HG03108 (cell line): Measurements from ENCODE around the gene KCNC4.

Experiments used
- ATAC-seq: cut with Tn5 transposase; IDR thresholded peaks from one replicate; pipeline ENCODE4 v1.9.1; 2021; ENCODE audit warnings: moderate library complexity; ENCODE audit not compliant: unreplicated experiment

The KCNC4 gene

DNA sequence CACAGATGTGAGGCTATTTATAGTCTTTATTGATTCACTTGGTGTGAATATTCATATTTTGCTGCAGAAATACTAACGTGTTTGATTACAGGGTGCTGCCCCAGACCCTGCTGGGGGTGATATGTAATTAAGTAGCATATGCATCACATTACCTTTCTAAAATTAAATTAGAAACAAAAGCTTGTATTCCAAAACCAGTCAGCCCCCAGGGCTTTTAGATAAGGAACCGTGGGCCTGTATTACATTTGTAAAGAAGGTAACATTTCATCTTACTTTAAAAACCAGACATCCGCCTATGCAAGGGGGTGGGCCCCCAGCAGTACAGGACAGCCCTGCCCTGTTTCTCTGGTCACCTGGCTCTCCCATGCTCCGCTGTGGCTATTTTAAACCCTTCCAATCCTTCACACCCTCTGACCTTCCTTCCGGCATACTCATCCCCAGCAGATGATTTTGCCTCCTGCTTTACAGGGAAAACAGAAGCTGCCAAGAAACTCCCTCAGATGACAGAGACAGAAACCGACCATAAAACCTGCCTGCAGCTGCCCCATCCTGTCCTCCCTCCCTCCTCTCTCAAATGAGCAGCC is 22.0 kb upstream of the KCNC4 start:
- ATAC-seq, result no peak

DNA sequence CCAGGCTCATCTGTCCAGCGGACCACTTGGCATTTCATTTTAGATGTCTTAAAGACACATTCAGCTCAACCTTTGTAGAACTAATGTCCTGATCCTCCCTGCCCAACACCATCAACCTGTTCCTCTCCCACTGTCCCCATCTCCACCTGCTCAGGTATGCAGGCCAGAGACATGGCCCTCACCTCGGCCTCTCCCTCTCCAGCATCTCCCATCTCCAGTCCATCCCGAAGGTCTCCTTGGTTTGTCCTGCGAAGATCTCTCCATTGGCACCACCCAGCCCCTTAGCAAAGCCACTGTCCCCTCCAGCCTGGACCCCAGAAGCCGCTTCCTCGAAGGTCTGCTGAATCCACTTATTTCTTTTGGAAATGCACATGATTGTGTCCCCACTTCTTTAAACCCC is 20.9 kb upstream of the KCNC4 start:
- ATAC-seq, result no peak

DNA sequence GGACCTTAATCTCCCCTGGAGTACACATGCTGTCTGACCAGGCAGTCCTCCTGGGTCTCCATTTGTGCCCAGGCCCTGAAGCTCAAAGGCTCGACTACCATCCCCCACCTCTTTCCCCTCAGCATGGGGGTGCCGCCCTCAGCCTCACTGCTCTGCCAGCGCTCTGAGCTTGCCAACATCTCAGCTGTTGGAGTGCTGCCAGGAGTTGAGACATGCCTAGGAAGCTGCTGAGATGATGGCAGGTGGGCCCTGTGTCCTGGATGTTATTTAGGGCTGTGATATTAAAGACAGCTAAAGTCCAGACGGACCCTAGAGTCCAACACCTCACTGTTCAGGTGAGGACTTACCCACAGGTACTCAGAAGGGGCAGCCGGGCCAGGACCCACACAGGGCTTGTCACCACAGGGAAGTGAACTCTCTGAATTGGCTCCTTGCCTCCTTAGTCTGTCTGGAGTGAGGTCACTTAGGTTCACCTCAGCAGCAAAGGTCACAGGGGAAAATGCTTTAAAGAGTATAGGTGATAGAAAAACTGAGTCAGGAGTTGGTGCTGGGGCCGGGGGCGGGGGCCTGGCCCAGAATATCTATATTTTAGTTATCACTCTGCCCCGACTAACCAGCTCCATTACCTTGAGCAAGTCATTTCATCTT is 19.7 kb upstream of the KCNC4 start:
- no peak for ATAC-seq

DNA sequence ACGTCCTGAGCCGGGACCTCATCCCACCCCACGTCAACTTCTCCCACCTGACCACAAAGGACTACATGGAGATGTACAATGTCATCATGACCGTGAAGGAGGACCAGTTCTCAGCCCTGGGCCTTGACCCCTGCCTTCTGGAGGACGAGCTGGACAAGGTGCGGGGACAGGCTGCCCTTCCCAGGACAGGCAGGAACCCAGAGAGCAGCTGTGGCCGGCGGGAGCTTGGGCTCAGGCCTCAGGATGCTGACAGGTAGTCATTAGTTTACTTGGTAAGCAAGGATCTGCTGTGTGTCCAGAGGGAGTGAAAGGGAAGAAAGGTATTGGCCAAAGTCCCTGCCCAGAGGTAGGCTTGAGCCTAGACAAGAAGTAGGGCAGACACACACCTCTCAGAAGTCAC is 17.6 kb upstream of the KCNC4 start:
- no peak for ATAC-seq

DNA sequence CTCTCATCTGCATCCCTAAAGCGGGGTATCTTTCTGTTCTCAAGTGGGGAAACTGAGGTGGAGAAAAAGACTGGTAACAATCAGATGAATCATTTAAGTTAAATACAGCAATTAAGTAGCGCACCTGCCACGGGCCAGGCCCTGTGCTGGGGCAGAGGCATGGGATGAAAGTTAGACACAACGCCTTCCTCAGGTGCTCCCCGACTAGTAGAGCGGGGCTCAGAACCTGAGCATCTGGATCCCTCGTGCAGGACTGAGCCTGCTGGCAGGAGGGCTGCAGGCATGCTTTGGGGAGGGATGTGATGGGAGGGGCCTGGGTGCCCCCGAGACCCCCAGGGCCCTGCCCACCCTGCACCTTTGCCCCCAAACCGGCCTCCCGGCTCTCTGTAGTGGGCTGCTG is 14.9 kb upstream of the KCNC4 start:
- ATAC-seq, result no peak

DNA sequence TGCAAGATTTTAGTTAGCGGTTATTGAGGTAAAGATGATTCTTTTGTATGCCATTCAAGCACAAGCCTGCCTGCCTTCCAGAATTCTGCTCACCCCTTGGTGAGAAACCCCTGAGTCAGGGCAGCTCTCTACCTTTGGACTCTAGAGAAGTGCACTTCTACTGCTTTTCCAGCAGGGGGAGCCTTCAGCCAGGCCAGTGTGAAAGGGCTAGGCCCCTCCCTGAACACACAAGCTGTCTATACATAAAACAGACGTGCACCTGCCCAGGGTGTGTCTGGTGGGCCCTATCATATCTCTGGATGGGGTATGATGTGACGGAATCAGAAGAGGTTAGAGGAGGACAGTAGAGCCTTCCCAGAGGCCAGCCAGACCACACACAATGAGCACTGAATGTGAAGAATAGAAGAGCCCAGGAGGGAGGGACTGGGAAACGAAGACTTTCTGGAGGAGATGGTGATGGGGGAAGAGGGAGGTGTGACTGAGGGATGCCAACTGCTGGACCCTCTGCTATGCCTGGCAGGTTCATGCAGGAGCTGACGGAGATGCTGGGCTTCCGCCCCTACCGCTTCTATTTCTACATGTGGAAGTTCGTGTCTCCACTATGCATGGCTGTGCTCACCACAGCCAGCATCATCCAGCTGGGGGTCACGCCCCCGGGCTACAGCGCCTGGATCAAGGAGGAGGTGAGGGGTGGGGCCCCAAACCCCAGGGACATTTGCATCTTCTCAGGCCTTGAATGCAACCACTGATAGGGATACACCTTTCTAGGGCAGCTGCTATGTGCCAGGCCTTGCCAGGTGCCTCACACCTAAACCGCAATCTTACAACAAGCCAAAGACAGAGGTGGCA is 13.0 kb upstream of the KCNC4 start:
- no peak for ATAC-seq

DNA sequence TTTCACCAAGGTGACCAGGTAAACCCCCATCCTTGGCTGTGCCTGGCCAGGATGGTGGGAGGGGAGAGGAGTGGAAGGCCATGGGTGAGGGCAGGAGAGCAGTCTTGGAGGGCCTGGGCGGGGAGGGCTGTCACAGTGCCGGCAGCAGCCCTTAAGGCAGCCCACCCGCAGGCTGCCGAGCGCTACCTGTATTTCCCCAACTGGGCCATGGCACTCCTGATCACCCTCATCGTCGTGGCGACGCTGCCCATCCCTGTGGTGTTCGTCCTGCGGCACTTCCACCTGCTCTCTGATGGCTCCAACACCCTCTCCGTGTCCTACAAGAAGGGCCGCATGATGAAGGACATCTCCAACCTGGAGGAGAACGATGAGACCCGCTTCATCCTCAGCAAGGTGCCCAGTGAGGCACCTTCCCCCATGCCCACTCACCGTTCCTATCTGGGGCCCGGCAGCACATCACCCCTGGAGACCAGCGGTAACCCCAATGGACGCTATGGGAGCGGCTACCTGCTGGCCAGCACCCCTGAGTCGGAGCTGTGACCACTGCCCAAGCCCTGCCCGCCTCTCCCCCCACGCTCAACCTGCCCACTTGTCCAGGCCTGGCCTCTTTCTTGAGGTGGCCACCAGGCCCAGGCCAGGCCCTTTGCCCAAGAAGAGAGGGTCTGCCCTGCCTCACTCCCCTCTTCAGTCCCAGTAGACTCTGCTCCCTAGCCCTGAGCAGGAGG is 12.0 kb upstream of the KCNC4 start:
- no peak for ATAC-seq

GRCh38 chr1:110198746-110199145 is 11.4 kb upstream of the KCNC4 start:
- no peak for ATAC-seq

GRCh38 chr1:110200190-110200589 is 9.9 kb upstream of the KCNC4 start:
- ATAC-seq, result no peak

DNA sequence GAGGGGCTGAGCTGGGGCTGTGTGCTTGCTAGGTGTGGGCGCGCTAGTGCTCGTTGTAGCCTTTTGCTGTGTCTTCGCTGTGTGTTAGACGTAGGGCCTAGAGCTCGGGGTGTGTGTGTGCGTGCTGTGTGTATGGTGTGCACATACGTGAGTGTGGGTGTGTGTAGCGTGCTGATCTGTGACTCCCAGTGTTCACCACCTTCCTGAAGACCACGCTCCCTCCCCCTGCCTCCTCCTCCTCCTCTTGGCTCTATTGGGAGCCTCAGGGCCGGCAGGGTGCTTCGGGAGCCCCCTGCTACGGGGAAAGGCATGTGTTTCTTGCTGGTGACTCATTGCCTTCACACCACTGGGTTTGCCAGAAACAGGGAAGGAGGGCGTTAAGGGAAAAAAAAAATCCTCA is 9.4 kb upstream of the KCNC4 start:
- ATAC-seq, result no peak

DNA sequence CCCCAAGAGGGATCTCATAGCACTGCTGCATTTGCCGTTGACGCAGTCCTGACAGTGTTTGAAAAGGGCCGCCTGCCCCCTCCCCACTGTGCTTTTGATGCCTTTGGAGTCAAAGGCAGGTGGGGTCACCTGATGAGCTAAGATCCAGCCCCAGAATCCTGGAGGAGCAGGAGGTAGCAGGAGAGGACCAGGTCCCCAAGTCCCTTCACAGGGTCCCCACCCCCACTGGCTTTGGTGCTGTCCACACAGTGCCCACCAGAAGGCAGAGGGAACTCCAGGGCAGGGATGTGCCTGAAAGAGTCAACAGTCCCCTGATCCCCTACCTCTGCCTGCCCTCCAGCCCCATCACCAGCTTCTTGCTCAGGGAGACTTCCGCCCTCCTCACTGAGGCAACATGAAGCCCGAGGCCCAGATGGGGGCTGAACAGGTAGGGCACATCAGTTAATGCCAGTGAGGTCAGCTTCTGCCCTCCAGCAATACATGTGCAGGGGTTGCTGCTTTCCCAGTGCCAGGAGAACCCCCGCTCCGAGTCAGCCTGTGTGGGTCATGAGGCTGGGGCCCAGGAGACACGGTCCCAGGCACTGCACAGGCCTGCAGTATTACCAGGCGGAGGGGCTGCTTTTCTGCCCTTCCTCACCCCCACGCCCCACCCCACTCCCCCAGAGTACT is 8.8 kb upstream of the KCNC4 start:
- ATAC-seq, result no peak

DNA sequence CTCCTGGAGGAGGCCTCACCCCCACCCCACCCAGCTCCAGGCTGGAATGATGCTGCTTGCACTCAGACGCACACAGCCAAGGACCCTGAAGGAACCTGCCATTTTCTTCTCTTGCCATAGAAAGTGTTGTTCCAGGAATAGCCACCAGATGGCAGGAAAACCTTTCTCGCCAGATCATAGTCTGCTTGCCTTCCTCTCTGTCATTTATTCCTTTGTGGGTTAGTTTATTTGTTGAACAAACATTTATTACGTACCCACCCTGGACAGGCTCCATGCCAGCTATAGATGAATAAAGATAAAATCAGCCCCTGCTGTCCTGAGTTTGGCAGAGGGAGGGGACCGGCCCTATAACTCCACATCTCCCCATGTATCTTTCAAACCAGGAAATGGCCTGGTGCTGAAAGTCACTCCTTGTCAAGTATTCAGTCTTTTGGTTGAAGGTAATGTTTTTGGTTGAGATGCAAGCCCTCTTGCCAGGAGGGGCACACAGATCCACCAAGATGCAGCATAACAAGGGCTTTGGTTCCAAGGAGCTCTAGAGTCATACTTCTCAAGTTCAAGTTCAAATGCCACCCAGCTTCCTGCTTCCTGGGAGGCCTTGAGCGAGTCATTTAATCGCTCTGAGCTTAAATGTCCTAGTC is 7.0 kb upstream of the KCNC4 start:
- no peak for ATAC-seq

- ATAC-seq, result no peak
Measured at GRCh38 chr1:110205156-110205555, 5.0 kb upstream of the KCNC4 start.

DNA sequence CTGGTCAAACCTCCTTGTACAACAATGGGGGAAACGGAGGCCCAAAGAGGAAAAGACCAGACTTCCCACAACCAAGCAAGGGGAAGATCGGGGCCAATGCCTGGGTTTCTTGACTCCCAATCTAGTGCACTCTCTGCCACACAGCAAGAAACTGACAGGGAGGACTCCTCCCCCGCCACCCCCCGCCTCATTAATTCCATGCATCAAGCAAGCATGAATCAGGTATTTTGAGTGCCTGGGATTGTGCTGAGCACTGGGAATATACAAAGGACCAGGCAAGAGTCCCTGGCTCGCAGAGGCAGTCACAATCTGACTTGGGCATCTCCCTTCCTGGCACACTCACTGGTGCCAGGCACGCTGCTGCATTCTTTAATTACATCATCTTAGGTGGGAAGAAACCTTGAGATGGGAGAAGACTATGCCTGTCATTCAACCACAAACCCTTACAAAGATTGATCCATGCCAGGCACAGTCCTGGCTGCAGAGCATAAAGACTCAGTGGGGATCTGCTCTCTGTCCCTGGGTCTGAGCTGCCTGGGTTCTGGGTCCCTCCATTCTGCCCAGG is 4.4 kb upstream of the KCNC4 start:
- no peak for ATAC-seq

GRCh38 chr1:110206261-110206920 is 3.7 kb upstream of the KCNC4 start:
- ATAC-seq, result no peak

GRCh38 chr1:110207831-110208230 is 2.3 kb upstream of the KCNC4 start:
- ATAC-seq, result no peak

DNA sequence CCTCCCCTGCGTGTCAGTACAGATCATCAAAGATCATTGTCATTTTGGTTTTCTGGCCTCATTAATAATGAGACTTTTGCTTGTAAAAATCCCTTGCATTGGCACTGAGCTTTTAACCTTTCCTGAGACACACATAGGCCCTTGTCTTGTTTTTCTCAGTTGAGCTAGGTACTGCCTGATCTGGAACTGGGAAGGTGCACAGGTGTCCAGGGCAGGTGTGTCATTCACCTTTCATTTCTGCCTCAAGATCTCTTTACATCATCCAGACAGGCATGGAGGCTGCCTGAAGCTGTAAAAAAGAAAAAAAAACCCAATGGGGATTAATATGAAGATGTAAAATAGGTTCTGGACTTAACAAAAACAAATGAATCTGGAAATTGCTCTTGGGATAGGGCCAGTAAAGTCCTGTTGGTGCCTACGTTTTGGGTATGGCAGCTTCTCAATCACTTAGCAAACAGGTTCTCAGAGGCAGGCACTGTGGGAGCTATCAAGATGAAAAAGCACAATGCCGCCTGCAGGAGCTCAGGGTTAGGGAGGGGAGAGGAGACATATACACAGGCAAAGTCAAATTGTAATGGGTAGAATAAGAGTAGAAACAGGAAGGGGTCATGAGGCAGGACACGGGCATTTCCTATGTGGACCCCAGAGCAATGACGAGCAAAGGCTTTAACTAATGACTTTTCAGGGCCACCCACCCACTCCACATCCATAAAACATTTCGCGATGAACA is 1.0 kb upstream of the KCNC4 start:
- no peak for ATAC-seq

DNA sequence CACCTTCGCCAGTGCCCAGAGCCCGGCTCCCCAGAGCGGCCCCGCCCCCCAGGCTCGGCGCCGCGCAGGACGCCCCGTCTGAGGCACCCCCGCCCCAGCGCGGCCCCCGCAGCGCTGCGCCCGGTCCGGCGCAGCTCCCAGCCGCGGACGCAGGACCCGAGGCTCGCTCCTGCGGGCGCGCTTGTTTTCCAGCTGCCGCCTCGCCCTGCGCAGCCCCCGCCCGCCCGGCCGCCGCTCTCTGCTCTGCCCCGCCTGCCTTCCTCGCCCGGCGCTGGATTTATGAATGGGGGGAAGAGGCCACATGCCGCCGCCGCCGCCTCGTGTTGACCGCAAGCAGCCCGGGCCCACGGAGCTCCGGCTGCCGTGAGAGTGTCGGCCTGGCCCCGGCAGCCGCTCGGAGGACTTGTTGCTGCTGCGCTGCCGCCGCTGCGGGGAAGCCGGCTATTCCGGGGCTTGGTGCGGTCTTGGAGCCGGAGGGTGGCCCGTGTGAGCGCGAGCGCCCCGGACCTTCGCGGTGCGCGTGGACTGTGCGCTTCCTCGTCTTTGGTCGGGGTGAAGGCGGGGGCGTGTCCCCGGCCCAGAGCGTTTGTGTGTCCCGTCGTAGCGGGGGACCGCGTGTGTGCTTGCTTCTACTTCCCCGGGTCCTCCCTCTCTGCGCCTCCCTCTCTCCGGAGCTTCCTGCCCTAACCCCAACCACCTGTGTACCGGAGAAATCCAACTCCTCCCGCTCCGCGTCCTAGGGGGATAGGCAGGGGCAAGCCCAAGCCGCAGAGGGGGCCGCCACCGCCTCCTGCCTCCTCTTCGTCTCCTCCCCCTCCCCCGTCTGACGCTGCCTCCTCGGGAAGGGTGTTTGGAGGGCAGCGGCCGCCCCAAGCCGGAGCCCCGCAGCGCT is 736 bp downstream of the KCNC4 start:
- peak; percentile 6 for ATAC-seq
